Measurements from ENCODE around the gene MPPED1.

GRCh38 chr22:43415681-43416080, 3.9 kb downstream of the MPPED1 start:
- TF ChIP-seq CTCF (IDR thresholded peaks at IDR 0.05) (no peak), YY1 (IDR thresholded peaks at IDR 0.05; ENCODE audit: low read depth) (no peak), TAF1 (IDR thresholded peaks at IDR 0.05; ENCODE audit: borderline replicate concordance, low read depth, low read length) (no peak), GABPA (IDR thresholded peaks at IDR 0.05; ENCODE audit: low read depth) (no peak), POLR2AphosphoS5 (IDR thresholded peaks at IDR 0.05; ENCODE audit: low read depth, low read length) (no peak), REST (IDR thresholded peaks at IDR 0.05; ENCODE audit: low read depth, low read length) (no peak), EP300 (IDR thresholded peaks at IDR 0.05; ENCODE audit: borderline replicate concordance in 1 of 2, low read depth in 1 of 2, low read length in 1 of 2) (no peak), FOXM1 (IDR thresholded peaks at IDR 0.05; ENCODE audit: low read depth) (no peak), MAX (IDR thresholded peaks at IDR 0.05; ENCODE audit: low read depth) (no peak), SMC3 (IDR thresholded peaks at IDR 0.05; ENCODE audit: low read depth, low read length) (no peak), JUND (IDR thresholded peaks at IDR 0.05) (no peak), RAD21 (IDR thresholded peaks at IDR 0.05; ENCODE audit: low read length) (no peak), MEF2A (IDR thresholded peaks at IDR 0.05; ENCODE audit: borderline replicate concordance, low read depth) (no peak)
- TF ChIP-seq, protein P1, sequence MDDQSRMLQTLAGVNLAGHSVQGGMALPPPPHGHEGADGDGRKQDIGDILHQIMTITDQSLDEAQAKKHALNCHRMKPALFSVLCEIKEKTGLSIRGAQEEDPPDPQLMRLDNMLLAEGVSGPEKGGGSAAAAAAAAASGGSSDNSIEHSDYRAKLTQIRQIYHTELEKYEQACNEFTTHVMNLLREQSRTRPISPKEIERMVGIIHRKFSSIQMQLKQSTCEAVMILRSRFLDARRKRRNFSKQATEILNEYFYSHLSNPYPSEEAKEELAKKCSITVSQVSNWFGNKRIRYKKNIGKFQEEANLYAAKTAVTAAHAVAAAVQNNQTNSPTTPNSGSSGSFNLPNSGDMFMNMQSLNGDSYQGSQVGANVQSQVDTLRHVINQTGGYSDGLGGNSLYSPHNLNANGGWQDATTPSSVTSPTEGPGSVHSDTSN (IDR thresholded peaks at IDR 0.05) = no peak
